Stimulated activated CD4-positive, alpha-beta T cell treated with anti-CD3 and anti-CD28 coated beads, Interleukin-1b, Interleukin-23, amount 100 ng/mL, for 24 hours (primary cell): Measurements from ENCODE around the gene PPP1R15A.
"Not testable (repeated sequence)": the region's sequence is repeated elsewhere in the genome, so short reads cannot be mapped to it uniquely, and the experiment has no call there.

Experiments used
- DNase-seq, 4 experiments: peaks; one replicate each; pipeline ENCODE4 v3.0.0-alpha.2; 2020; ENCODE audit warnings: low read depth in 4 of 4, low spot score in 1 of 4

The PPP1R15A gene

DNA sequence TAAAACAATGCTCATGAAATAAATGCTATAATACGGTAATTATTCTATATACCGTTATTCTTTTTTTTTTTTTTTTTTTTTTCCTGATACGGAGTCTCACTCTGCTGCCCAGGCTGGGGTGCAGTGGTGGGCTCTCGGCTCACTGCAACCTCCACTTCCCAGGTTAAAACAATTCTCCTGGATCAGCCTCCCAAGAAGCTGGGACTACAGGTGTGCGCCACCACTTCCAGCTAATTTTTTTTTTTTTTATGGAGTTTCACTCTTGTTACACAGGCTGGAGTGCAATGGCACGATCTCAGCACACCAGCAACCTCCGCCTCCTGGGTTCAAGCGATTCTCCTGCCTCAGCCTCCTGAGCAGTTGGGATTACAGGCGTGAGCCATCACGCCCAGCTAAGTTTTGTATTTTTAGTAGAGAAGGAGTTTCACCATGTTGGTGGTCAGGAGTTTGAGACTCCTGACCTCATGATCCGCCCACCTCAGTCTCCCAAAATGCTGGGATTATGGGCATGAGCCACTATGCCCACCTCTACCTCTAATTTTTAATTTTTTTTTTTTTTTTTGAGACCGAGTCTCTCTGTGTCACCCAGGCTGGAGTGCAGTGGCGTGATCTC lies 6.9 kb downstream of the PPP1R15A start:
- no peak for DNase-seq

DNA sequence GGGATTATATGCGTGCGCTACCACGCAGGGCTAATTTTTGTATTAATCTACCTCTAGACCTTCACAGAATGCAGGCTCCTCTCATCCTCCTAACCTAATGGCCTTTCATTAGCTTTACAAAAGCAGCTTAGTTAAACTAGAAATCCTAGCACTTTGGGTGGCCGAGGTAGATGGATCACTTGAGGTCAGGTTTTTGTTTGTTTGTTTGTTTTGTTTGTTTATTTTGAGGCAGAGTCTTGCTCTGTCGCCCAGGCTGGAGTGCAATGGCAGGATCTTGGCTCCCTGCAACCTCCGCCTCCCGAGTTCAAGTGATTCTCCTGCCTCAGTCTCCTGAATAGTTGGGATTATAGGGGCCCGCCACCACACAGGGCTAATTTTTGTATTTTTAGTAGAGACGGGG lies 7.5 kb downstream of the PPP1R15A start:
- DNase-seq = not testable (repeated sequence)

DNA sequence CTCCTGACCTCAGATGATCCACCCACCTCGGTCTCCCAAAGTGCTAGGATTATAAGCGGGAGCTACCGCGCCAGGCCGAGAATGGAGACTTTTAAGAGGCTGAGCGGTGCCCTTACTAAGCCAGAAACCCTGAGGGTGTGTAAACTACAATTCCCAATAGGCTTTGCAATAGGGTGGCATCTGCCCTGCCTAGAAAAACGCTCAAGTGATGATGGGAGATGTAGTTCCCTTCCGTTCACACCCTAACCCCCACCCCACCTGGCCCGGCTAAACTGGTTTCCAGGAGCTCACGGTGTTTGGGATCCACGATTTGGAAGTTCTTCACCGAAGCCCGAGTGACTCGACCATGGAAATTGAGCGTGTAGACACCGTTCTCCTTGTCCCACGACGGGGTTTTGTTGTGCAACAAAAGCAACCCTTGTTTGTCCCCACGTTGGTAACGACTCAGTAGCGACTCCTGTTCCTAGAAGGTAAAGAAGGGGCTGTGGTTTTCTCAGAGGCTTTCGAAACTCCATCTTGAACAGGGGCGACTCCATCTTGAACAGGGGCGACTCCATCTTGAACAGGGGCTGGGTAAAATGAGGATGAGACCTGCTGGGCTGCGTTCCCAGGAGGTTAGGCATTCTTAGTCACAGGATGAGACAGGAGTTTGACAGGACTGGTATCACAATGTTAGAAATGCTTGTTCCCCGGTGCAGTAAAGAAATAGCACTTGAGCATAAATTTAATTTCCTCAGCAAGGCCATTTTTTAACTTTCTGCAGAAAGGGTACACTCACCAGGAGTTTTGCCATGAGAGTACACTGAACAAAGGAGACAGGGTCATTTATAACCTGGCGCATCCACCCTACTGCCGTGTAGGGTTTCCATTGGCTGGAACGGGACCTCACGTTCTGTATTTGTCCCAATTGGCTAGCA lies 9.8 kb downstream of the PPP1R15A start:
- DNase-seq = no peak

DNA sequence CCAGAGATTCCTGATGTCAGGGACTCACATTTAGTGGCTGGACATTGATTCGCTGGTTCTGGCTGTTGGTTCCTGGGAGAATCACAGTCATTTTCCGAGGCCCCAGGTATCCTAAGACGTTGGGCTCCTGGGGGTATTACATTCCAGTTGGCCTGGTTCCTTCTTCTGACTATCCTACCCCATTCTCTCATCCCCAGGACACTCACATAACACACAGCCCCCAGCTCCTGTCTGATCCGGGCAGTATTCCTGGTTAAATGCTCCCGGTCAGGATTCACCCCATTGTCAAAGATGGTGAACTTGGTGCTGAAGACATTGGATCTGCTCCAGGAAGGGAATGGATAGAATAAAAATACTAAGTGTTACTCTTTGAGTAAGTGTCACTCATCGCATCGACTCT lies 11.5 kb downstream of the PPP1R15A start:
- DNase-seq = no peak

DNA sequence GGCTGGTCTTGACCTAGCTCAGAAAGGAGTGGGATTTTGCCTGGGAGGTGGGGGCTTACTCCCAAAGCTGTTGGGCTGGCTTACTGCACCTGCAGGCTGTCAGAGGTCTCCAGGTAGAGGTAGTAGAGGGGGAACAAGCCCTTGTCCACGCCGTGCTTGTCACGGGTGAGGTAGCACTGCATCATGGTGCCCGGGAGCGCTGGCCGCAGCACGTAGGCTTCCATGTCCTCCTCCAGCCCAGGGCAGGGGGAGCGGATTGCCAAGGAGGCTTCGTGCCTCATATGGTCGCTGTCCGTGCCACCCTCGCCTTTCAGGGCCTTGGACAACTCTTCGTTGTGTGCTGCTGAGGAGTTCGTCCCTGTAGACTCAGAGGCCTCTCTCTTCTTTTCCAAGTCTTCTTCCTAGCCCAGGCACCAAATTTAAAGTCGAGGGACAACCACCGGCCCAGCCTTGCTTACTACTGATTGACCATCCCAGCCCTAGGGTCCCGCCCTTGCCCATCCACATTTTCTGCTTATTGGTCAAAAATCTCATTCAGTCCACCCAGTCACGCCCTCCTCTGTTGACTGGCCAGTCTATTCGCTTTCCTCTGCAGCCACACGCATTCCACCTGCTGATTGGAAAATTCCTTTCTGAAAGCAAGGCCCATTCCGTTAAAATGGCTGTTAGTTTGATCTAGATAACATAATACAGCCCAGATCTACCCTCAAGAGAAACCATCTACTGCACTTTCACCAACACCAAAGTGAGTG lies 15.8 kb downstream of the PPP1R15A start:
- no peak for DNase-seq

DNA sequence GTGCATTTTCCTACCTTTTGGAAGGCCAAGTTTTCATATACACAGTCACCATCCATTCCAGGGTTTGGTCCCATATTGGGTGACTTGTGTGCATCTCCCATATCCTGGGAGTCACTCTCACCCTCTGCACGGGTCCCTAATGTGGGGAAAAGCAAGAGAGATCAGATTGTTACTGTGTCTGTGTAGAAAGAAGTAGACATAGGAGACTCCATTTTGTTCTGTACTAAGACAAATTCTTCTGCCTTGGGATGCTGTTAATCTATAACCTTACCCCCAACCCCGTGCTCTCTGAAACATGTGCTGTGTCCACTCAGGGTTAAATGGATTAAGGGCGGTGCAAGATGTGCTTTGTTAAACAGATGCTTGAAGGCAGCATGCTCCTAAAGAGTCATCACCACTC lies 17.3 kb downstream of the PPP1R15A start:
- DNase-seq = not testable (repeated sequence)

DNA sequence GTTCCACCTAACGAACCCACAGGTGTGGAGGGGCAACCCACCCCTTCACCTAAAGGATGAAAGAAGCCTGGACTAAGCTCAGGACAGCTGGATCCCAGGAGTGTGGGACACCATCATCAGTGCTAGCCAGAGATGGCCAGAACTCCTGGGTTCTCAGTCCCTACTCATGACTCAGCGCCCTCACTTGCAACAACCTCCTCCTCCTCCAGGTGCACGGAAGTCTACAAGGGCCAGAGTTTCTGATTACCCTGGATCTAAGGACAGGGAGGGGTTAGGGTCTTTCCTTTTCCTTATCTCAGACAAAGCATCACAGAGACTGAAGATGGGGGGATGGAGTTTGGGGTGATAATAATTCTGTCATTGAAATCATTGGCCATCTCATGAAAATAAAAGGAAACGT lies 18.3 kb downstream of the PPP1R15A start:
- DNase-seq = no peak

DNA sequence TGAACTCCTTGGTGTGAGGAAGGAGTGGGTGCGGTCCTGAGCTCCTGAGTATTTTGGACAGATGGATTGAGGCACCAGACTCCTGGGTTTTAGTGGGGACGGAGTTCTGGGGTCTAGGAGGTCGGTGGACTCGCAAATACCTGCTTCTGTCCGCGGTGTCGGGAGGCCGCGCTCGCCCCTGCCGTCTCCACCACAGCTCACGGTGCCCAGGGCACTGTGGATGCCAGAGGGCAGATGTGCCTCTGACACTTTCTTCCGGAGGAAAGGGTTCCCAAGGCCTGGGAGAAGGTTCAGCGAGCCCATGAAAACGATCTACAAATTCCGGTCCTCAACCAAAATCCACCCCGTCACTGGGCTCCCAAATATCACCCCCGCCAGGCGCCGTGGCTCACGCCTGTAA lies 23.0 kb downstream of the PPP1R15A start:
- no peak for DNase-seq

DNA sequence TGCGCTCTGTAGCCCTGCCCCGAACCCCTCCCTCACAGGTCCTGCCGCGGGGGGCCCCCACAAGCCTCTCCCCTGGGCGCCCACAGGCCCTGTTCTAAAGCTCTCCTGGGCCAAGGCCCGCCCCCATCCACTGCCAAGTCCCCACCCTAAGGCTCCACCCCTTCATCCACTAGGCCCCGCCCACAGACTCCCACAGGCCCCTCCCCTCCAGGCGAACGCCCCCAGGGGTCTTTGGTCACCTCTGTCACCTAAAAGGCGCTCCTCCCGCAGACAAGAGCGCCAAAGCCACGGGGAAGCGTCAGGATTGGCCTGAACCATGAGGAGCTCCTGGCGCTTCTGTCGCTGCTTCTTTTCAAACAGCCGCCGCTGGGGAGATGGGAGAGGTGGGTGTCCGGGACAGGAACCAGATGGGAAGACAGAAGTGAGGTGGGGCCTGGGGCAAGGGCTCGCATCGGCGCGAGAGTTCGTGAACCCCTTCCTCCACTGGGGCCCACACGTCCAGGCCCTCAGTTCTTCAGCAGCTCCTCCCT lies 24.0 kb downstream of the PPP1R15A start:
- no peak for DNase-seq

DNA sequence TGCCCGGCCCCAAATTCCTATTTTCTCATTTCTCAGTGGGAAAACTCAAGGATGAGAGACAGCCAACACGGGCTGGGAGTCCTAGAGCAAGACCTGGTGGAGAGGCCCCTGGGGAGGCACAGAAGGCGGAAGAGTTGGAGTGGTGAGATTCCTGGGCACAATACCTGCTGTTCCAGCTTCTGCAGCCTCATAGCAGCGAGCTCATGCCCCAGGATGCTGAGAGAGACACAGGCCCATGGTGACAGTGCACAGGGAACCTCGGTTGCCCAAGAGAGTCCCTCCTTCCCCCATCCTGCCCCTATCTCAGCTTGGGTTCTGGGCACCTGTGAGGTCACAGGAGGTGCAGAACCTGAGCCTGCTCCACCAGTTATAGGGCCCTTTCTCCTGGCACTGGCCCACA lies 25.0 kb downstream of the PPP1R15A start:
- no peak for DNase-seq

DNA sequence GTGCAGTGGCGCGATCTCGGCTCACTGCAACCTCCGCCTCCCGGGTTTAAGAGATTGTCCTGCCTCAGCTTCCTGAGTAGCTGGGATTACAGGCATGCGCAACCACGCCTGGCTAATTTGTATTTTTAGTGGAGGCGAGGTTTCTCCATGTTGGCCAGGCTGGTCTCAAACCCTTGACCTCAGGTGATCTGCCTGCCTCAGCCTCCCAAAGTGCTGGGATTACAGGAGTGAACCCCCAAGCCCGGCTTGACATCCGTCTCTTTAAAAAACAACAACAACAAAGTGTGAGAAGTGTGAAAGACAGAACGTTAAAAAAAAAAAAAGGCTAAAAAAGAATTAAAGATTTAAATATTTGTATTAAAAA lies 27.1 kb downstream of the PPP1R15A start:
- not testable (repeated sequence) for DNase-seq

DNA sequence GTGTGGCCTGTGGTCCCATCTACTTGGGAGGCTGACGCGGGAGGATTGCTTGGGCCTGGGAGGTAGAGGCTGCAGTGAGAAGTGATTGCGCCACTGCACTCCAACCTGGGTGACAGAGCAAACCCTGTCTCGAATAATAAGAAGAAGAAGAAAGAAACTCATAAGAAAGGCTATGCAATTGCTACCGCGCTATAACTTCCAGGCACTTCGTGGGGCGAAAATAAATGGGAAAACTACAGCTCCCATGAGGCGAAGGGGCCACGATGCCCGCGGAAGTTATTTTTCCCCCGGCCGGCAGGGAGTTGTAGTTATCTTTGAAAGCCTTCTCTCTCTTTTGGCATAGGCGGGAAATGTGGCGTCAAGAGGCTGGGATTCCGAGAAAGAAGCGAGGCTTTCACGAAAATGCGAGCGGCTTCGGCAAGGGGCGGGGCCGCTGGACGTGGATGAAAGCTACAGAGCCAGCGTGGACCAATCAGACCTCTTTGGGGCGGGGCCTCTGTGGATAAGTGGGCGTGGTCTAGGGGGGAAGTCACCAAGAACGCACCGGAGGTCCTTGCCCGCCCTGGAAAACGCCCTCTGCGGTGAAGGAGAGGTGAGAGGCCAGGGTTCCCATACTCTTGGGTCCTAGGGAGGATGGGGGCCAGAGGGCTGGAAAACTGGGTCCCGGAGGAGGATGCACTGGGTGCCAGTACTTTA lies 27.7 kb downstream of the PPP1R15A start, which contains the start of gene NUCB1:
Gene NUCB1 (plus strand): TSS at position 532 of the 696 bp plus-strand sequence. CDS start 485 bp downstream, outside the sequence.
- DNase-seq = peak; percentile 97 to 100 (median 98)

DNA sequence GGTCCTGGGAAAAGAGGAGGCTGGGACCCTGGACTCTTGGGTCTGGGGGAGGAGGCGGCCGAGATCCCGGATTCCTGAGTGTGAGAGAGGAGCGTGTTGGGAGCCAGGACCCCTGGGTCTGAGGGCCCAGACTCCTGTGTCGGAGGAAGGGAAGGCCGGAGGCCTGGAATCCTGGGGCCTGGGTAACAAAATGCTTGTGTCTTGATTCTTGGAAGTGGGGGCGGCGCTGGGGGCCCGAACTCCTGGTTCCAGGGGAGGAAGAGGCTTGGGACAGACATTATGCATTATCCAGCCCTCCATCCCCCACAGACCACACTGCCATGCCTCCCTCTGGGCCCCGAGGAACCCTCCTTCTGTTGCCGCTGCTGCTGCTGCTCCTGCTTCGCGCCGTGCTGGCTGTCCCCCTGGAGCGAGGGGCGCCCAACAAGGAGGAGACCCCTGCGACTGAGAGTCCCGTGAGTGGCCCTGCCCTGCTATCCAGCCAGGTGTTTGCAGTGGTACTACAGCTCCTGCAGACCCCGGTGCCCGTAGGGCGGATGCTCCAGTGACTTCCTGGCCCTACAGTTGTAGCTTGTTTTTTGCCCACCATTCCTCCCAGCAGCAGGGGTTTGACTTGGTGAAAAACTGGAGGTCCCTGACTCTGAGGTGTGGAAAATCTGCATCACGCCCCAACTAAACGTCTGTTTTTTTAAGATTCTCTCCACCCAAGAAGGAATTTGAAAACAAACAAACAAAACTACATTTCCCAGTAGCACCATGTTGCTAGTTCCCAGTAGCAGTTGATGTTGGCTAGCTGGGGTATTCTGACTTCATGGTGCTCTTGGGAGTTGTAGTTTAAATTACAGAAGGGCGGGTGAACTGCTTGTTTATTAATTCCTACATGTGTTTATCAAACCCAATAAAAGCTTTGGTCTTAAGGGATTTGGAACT lies 28.5 kb downstream of the PPP1R15A start:
- no peak for DNase-seq

DNA sequence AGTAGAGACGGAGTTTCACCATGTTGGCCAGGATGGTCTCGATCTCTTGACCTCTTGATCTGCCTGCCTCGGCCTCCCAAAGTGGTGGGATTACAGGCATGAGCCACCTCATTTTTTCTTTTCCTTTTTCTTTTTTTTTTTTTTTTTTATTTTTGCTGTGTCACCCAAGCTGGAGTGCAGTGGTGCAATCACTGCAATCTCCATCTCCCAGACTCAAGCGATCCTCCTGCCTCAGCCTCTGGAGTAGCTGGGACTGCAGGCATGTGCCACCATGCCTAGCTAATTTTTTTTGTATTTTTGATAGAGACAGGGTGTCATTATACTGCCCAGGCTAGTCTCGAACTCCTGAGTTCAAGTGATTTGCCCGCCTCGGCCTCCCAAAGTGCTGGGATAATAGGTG lies 30.1 kb downstream of the PPP1R15A start:
- DNase-seq = not testable (repeated sequence)

DNA sequence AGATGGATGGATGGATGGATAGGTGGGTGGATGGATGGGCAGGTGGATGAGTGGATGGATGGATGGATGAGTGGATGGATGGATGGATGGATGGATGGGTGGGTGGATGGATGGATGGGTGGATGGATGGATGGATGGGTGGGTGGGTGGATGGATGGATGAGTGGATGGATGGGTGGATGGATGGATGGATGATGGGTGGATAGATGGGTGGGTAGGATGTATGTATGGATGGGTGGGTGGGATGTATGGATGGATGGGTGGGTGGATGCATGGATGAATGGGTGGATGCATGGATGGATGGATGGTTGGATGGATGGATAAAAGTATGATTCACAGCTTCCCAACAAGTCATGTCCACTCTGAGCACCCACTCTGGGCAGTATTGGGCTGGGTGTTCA lies 31.6 kb downstream of the PPP1R15A start:
- DNase-seq = not testable (repeated sequence)

DNA sequence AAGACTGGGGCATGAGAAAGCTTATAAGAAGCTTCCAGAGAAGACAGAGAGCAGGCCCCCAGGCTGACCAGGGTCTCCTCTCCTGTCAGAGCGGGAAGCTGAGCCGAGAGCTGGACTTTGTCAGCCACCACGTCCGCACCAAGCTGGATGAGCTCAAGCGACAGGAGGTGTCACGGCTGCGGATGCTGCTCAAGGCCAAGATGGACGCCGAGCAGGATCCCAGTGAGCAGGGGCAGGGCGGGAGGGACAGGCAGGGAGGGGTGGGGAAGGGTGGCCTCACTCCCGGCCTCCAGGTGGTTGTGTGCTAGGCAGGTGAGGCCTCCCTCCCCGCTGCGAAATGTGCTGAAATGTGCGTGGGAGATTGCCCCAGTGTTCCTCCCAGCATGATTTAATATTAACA lies 33.4 kb downstream of the PPP1R15A start:
- no peak for DNase-seq

DNA sequence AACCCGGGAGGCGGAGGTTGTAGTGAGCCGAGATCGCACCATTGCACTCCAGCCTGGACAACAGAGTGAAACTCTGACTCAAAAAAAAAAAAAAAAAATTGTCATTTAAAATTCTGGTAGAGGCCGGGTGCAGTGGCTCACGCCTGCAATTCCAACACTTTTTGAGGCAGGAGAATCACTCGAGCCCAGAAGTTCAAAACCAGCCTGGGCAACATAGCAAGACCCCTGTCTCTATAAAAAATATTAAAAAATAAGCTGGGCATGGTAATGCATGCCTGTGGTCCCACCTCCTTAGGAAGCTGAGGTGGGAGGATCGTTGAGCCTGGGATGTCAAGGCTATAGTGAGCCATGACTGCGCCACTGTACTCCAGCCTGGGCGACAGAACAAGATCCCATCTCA lies 34.1 kb downstream of the PPP1R15A start:
- DNase-seq = no peak

DNA sequence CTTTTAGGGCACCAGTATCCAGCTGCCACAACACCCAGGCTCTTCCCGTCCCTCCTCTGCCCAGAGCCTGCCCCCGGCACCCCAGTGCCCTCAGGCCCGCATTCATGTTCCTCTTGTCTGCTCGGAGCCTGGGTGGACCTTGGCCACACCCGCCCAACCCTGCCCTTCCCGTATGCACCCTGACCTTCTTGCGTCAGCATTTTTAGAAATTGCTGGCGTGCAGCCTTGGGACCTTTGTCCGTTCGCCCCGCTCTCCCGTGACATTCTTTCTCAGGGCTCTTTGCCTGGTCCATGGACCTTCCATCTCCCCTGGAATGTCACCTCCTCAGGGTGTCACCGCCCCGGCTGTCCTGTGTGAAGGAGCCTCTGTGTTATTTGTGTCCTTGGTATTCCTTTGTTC lies 35.5 kb downstream of the PPP1R15A start:
- no peak for DNase-seq

DNA sequence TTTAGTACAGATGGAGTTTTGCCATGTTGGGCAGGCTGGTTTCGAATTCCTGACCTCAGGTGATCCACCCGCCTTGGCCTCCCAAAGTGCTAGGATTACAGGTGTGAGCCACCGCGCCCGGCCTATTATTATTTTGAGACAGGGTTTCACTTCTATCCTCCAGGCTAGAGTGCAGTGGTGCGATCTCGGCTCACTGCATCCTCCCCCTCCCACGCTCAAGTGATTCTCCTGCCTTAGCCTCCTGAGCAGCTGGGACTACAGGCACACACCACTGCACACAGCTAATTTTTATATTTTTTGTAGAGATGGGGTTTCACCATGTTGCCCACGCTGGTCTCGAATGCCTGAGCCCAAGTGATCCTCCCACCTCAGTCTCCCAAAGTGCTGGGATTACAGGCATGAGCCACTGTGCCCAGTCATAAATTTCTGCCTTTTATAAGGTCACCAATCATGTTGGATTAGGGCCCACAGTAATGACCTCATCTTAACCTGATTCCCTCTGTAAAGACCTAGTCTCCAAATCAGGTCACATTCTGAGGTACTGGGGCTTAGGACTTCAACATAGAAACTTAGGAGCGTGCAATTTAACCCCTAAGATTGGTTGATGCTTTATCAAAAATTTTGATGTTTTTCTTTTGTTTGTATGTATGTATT lies 37.3 kb downstream of the PPP1R15A start:
- not testable (repeated sequence) for DNase-seq
